PC-9 (cell line): ENCODE measurements around the gene SNUPN. TPM values are rescaled to one million over a fixed set of nuclear protein-coding genes. Genes with fewer than 3 reads are reported as not detected.
A peak's percentile ranks its signal among the peaks of the same experiment; 100 is the strongest.

Experiments used
- BruUV-seq: library from RNA; stranded (reverse); fragments of 400-500 nt; replicated peaks from 2 replicates; lab custom pipeline; 2021; lab: Mats Ljungman, UMichigan
- CTCF ChIA-PET: fragments of 300-600 bp; sonication (Branson Sonifier 250); formaldehyde crosslinking; loops from one replicate; lab custom pipeline; 2022; ENCODE audit warnings: antibody characterized with exemption; lab: Charles Lee
- POLR2A ChIA-PET: fragments of 300-600 bp; sonication (Branson Sonifier 250); formaldehyde crosslinking; loops from one replicate; lab custom pipeline; 2022; ENCODE audit warnings: antibody characterized with exemption; ENCODE audit not compliant: unreplicated experiment; lab: Charles Lee
- DNase-seq, 2 experiments: peaks; one replicate each; pipeline versions ENCODE4 v3.0.0 to v3.0.0-alpha.2; 2015 to 2022; ENCODE audit warnings: mixed read lengths in 1 of 2
- H2AFZ ChIP-seq: fragments of 200-600 bp; sonication (generic); 2 replicates; pipeline ENCODE4 v1.8.1; 2017; ENCODE audit warnings: antibody characterized with exemption
- H3F3A ChIP-seq: fragments of 200-600 bp; sonication (generic); 2 replicates; pipeline ENCODE4 v1.8.1; 2017; ENCODE audit warnings: antibody characterized with exemption, mild to moderate bottlenecking, low read depth; ENCODE audit not compliant: insufficient read depth
- H3K27ac ChIP-seq: fragments of 200-600 bp; sonication (generic); 2 replicates; pipeline ENCODE4 v1.6.1; 2016; ENCODE audit warnings: mixed run types
- H3K27me3 ChIP-seq: fragments of 200-600 bp; sonication (generic); 2 replicates; pipeline ENCODE4 v1.6.1; 2016; ENCODE audit warnings: low read depth, mixed run types; ENCODE audit not compliant: insufficient read depth
- H3K36me3 ChIP-seq: fragments of 200-600 bp; sonication (generic); 2 replicates; pipeline ENCODE4 v1.6.1; 2016; ENCODE audit warnings: low read depth, mixed run types
- H3K4me1 ChIP-seq: fragments of 200-600 bp; sonication (generic); replicated peaks from 2 replicates; pipeline ENCODE4 v1.6.1; 2016; ENCODE audit warnings: mixed run types; ENCODE audit not compliant: insufficient read depth
- H3K4me2 ChIP-seq: fragments of 200-600 bp; sonication (generic); 2 replicates; pipeline ENCODE4 v1.6.1; 2017; ENCODE audit warnings: mixed run types
- H3K4me3 ChIP-seq: fragments of 200-600 bp; sonication (generic); 2 replicates; pipeline ENCODE4 v1.6.1; 2016; ENCODE audit warnings: mixed run types
- H3K79me2 ChIP-seq: fragments of 200-600 bp; sonication (generic); 2 replicates; pipeline ENCODE4 v1.6.1; 2017; ENCODE audit warnings: low read depth, mixed run types
- H3K9me2 ChIP-seq: fragments of 200-600 bp; sonication (generic); 2 replicates; pipeline ENCODE4 v1.8.1; 2017; ENCODE audit warnings: mild to moderate bottlenecking; ENCODE audit not compliant: insufficient read depth
- H3K9me3 ChIP-seq: fragments of 200-600 bp; sonication (generic); 2 replicates; pipeline ENCODE4 v1.8.1; 2016; ENCODE audit warnings: low read depth; ENCODE audit not compliant: insufficient read depth
- H4K20me1 ChIP-seq: fragments of 200-600 bp; sonication (generic); 2 replicates; pipeline ENCODE4 v1.8.1; 2017; ENCODE audit not compliant: insufficient read depth
- CTCF ChIP-seq: fragments of 200-600 bp; sonication (generic); conservative IDR thresholded peaks from 2 replicates; pipeline ENCODE4 v1.6.1; 2017; ENCODE audit warnings: mixed run types, antibody characterized with exemption, mild to moderate bottlenecking, moderate library complexity
- EZH2 ChIP-seq: fragments of 200-600 bp; sonication (generic); IDR thresholded peaks from 2 replicates; pipeline ENCODE4 v1.8.0; 2017; ENCODE audit warnings: antibody characterized with exemption, low read depth
- intact Hi-C: fragments of 100-400 bp; cut with micrococcal nuclease; formaldehyde crosslinking; loops from one replicate; pipeline ENCODE4 v1.10.0; 2022; ENCODE audit not compliant: unreplicated experiment
- total RNA-seq: library from RNA; stranded (reverse); gene quantifications from 2 replicates; pipeline ENCODE4 v1.2.3, GENCODE V29; 2021

Gene SNUPN
- total RNA-seq, 1 experiment from 2014 or later, result 40.0 TPM

- Histone ChIP-seq H3F3A (peaks cover 26% of the 10 kb centered on the region), H3K36me3 (0 out of 2 replicates have a peak, but pooled peaks cover 7% of the 10 kb centered on the region), H4K20me1 (peaks cover 27% of the 10 kb centered on the region), H3K4me3 (no peak overlapping the region), H3K4me2 (no peak overlapping the region), H3K9me2 (no peaks in the 10 kb centered on the region), H3K4me1 (peaks cover 46% of the 10 kb centered on the region), H3K9me3 (no peaks in the 10 kb centered on the region), H3K27me3 (no peaks in the 10 kb centered on the region), H3K79me2 (peaks cover 53% of the 10 kb centered on the region), H2AFZ (no peak overlapping the region), H3K27ac (no peak overlapping the region)
- POLR2A ChIA-PET, result no interaction called here
- CTCF ChIA-PET, result no interaction called here
- no peak for TF ChIP-seq EZH2
- no peak for TF ChIP-seq CTCF
- intact Hi-C loops, result no loop called here
- no TSS peak for BruUV-seq
- DNase-seq, result no peak
Measured at GRCh38 chr15:75655931-75656330, 30.4 kb upstream of the SNUPN start.

- CTCF ChIA-PET, result interaction anchor here (0.6 kb wide), 1 partner anchor 18 kb away, joined by 8 read pairs; no protein-coding TSS in a partner anchor
- H3F3A ChIP-seq, result peaks cover 13% of the 10 kb centered on the region
- no TSS peak for BruUV-seq
- intact Hi-C loops, result no loop called here
- 0 out of 2 replicates have a peak, but pooled peaks cover 7% of the 10 kb centered on the region for H3K36me3 ChIP-seq
- no peak overlapping the region for H3K4me3 ChIP-seq
- 0 out of 2 replicates have a peak overlapping the region, but pooled peaks have one; percentile 13 for H3K4me2 ChIP-seq
- H3K9me3 ChIP-seq, result no peaks in the 10 kb centered on the region
- TF ChIP-seq CTCF (no peak), EZH2 (no peak)
- no peaks in the 10 kb centered on the region for H3K27me3 ChIP-seq
- peaks cover 30% of the 10 kb centered on the region for H4K20me1 ChIP-seq
- peaks cover 53% of the 10 kb centered on the region for H3K4me1 ChIP-seq
- H2AFZ ChIP-seq, result no peak overlapping the region
- H3K9me2 ChIP-seq, result no peaks in the 10 kb centered on the region
- no peak for DNase-seq
- H3K79me2 ChIP-seq, result peaks cover 69% of the 10 kb centered on the region
- no peak overlapping the region for H3K27ac ChIP-seq
- POLR2A ChIA-PET, result no interaction called here
Measured at GRCh38 chr15:75654201-75654907, 28.8 kb upstream of the SNUPN start.

GRCh38 chr15:75653347-75653913 lies 27.9 kb upstream of the SNUPN start:
- POLR2A ChIA-PET, result no interaction called here
- CTCF ChIA-PET, result no interaction called here
- no peak for DNase-seq
- Histone ChIP-seq H3K27me3 (no peaks in the 10 kb centered on the region), H3K79me2 (peaks cover 78% of the 10 kb centered on the region), H3K4me2 (0 out of 2 replicates have a peak overlapping the region, but pooled peaks have one; percentile 96), H3K4me1 (peaks cover 61% of the 10 kb centered on the region), H3K36me3 (0 out of 2 replicates have a peak, but pooled peaks cover 7% of the 10 kb centered on the region), H4K20me1 (peaks cover 30% of the 10 kb centered on the region), H2AFZ (no peak overlapping the region), H3K4me3 (no peak overlapping the region), H3K9me2 (no peaks in the 10 kb centered on the region), H3K27ac (no peak overlapping the region), H3F3A (peaks cover 14% of the 10 kb centered on the region), H3K9me3 (no peaks in the 10 kb centered on the region)
- no peak for TF ChIP-seq CTCF
- no peak for TF ChIP-seq EZH2
- no TSS peak for BruUV-seq
- intact Hi-C loops, result no loop called here
